Measurements from ENCODE around the gene IL15RA. TPM values are rescaled to one million over a fixed set of nuclear protein-coding genes. Genes with fewer than 3 reads are reported as not detected.
A peak's percentile ranks its signal among the peaks of the same experiment; 100 is the strongest.

Gene IL15RA
- total RNA-seq, 1 experiment from 2014 or later = 4.4 TPM

DNA sequence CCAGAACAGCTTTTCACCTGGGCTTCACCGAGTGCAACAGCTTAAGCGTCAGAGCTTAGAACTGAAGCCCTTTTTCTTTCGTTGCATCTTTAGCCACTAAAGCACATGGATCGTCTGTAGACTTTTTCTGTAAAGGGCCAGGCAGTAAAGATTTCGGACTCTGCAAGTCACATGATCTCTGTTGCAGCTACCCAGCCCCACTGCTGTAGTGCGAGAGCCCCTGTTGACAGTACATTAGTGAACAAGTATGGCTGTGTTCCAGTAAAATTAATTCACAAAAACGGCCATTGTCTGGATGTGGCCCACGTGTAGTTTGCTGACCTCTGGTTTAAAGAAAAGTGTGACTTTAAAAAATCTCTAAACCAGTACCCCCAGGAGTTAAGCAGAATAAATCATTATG, 47.9 kb downstream of the IL15RA start:
- no peaks in the 10 kb centered on the region for H4K20me1 ChIP-seq (ENCODE audit: low read length)
- ChIA-PET POLR2A (ENCODE audit: unreplicated experiment) (no interaction called here), CTCF (no interaction called here)
- H3K4me2 ChIP-seq (ENCODE audit: low read length) = no peak overlapping the region
- no peak overlapping the region for H3K4me3 ChIP-seq (ENCODE audit: low read length)
- DNase-seq (no peak), ATAC-seq (no peak)
- TF ChIP-seq, protein P1, sequence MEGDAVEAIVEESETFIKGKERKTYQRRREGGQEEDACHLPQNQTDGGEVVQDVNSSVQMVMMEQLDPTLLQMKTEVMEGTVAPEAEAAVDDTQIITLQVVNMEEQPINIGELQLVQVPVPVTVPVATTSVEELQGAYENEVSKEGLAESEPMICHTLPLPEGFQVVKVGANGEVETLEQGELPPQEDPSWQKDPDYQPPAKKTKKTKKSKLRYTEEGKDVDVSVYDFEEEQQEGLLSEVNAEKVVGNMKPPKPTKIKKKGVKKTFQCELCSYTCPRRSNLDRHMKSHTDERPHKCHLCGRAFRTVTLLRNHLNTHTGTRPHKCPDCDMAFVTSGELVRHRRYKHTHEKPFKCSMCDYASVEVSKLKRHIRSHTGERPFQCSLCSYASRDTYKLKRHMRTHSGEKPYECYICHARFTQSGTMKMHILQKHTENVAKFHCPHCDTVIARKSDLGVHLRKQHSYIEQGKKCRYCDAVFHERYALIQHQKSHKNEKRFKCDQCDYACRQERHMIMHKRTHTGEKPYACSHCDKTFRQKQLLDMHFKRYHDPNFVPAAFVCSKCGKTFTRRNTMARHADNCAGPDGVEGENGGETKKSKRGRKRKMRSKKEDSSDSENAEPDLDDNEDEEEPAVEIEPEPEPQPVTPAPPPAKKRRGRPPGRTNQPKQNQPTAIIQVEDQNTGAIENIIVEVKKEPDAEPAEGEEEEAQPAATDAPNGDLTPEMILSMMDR (conservative IDR thresholded peaks at IDR 0.05; ENCODE audit: low read depth, low read length) = no peak
- TF ChIP-seq EZH2 (IDR thresholded peaks at IDR 0.05; ENCODE audit: low read length, unreplicated experiment) (no peak), EZH2phosphoT487 (IDR thresholded peaks at IDR 0.05; ENCODE audit: borderline replicate concordance, low read length) (no peak)
- H3K79me2 ChIP-seq (ENCODE audit: low read length) = no peaks in the 10 kb centered on the region
- no peaks in the 10 kb centered on the region for H3K27me3 ChIP-seq (ENCODE audit: low read length)
- intact Hi-C loops (cut with micrococcal nuclease) = no loop called here
- no peaks in the 10 kb centered on the region for H3K9me3 ChIP-seq (ENCODE audit: low read length)
- H2AFZ ChIP-seq (ENCODE audit: low read length) = no peak overlapping the region
- H3K27ac ChIP-seq (ENCODE audit: low read length) = no peak overlapping the region
- H3K9me2 ChIP-seq (replicated peaks; ENCODE audit: low read length) = no peaks in the 10 kb centered on the region
- no peaks in the 10 kb centered on the region for H3F3A ChIP-seq (ENCODE audit: low read length, unreplicated experiment)
- BruUV-seq (replicated peaks) = no TSS peak
- H3K36me3 ChIP-seq (ENCODE audit: low read depth, low read length) = no peaks in the 10 kb centered on the region
- no peak overlapping the region for H3K9ac ChIP-seq (ENCODE audit: low read length)
- H3K4me1 ChIP-seq (ENCODE audit: insufficient read depth, low read length) = no peaks in the 10 kb centered on the region

- POLR2A ChIA-PET (ENCODE audit: unreplicated experiment) = no interaction called here
- no peaks in the 10 kb centered on the region for H4K20me1 ChIP-seq (ENCODE audit: low read length)
- no TSS peak for BruUV-seq (replicated peaks)
- CTCF ChIA-PET = no interaction called here
- H3K4me3 ChIP-seq (ENCODE audit: low read length) = no peak overlapping the region
- no peaks in the 10 kb centered on the region for H3K4me1 ChIP-seq (ENCODE audit: insufficient read depth, low read length)
- H3K27me3 ChIP-seq (ENCODE audit: low read length) = no peaks in the 10 kb centered on the region
- DNase-seq = peak; percentile 2
- H2AFZ ChIP-seq (ENCODE audit: low read length) = no peak overlapping the region
- H3K27ac ChIP-seq (ENCODE audit: low read length) = no peak overlapping the region
- H3F3A ChIP-seq (ENCODE audit: low read length, unreplicated experiment) = no peaks in the 10 kb centered on the region
- intact Hi-C loops (cut with micrococcal nuclease) = no loop called here
- no peaks in the 10 kb centered on the region for H3K36me3 ChIP-seq (ENCODE audit: low read depth, low read length)
- no peak for TF ChIP-seq EZH2 (IDR thresholded peaks at IDR 0.05; ENCODE audit: low read length, unreplicated experiment)
- no peak for TF ChIP-seq EZH2phosphoT487 (IDR thresholded peaks at IDR 0.05; ENCODE audit: borderline replicate concordance, low read length)
- TF ChIP-seq, protein P1 (conservative IDR thresholded peaks at IDR 0.05; ENCODE audit: low read depth, low read length) = no peak
- H3K4me2 ChIP-seq (ENCODE audit: low read length) = no peak overlapping the region
- no peaks in the 10 kb centered on the region for H3K79me2 ChIP-seq (ENCODE audit: low read length)
- no peak overlapping the region for H3K9ac ChIP-seq (ENCODE audit: low read length)
- ATAC-seq = no peak; the same call in 1 of the 2 replicates
- no peaks in the 10 kb centered on the region for H3K9me2 ChIP-seq (replicated peaks; ENCODE audit: low read length)
- no peaks in the 10 kb centered on the region for H3K9me3 ChIP-seq (ENCODE audit: low read length)
Observed at GRCh38 chr10:5927306-5927705, 50.0 kb downstream of the IL15RA start.

DNA sequence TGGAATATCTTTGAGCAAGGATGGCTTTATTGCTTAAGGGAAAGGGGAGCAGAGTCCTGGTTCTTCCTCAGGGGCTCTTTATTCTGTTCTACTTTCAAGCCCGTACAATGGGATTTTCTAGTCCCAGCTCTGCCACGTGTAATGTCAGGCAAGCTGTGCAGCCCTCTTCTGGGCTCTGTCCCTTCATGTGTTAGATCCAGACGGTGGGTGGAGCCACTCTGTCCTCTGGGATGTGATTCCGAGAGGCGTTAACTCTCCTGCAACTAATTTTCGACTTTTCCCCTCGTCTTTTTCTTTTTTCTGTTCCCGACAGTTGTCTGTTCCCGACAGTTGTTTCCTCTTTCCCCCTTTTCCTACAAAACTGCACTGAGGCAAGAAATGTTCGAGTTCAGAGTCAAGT, 52.5 kb downstream of the IL15RA start:
- Histone ChIP-seq H3K9me2 (replicated peaks; ENCODE audit: low read length) (no peaks in the 10 kb centered on the region), H2AFZ (ENCODE audit: low read length) (no peak overlapping the region), H3F3A (ENCODE audit: low read length, unreplicated experiment) (no peaks in the 10 kb centered on the region), H3K4me3 (ENCODE audit: low read length) (no peak overlapping the region), H3K4me2 (ENCODE audit: low read length) (no peak overlapping the region), H4K20me1 (ENCODE audit: low read length) (no peaks in the 10 kb centered on the region), H3K36me3 (ENCODE audit: low read depth, low read length) (no peaks in the 10 kb centered on the region), H3K9ac (ENCODE audit: low read length) (no peak overlapping the region), H3K79me2 (ENCODE audit: low read length) (no peaks in the 10 kb centered on the region), H3K4me1 (ENCODE audit: insufficient read depth, low read length) (no peaks in the 10 kb centered on the region), H3K27me3 (ENCODE audit: low read length) (no peaks in the 10 kb centered on the region), H3K9me3 (ENCODE audit: low read length) (no peaks in the 10 kb centered on the region), H3K27ac (ENCODE audit: low read length) (no peak overlapping the region)
- ChIA-PET CTCF (no interaction called here), POLR2A (ENCODE audit: unreplicated experiment) (no interaction called here)
- TF ChIP-seq EZH2 (IDR thresholded peaks at IDR 0.05; ENCODE audit: low read length, unreplicated experiment) (no peak), EZH2phosphoT487 (IDR thresholded peaks at IDR 0.05; ENCODE audit: borderline replicate concordance, low read length) (no peak)
- TF ChIP-seq, protein P1 (conservative IDR thresholded peaks at IDR 0.05; ENCODE audit: low read depth, low read length) = no peak
- intact Hi-C loops (cut with micrococcal nuclease) = no loop called here
- BruUV-seq (replicated peaks) = no TSS peak
- no peak for DNase-seq
- no peak for ATAC-seq

Data from PC-3 (cell line).